CD4-positive, alpha-beta memory T cell (primary cell): ENCODE data around the gene NIT2. TPM values are rescaled to one million over a fixed set of nuclear protein-coding genes. Genes with fewer than 3 reads are reported as not detected.
"Not testable (repeated sequence)": the region's sequence is repeated elsewhere in the genome, so short reads cannot be mapped to it uniquely, and the experiment has no call there.

Experiments
- CTCF ChIA-PET: fragments of 350-600 bp; sonication (Branson Sonifier 250); formaldehyde crosslinking; loops from one replicate; lab custom pipeline; 2021; ENCODE audit warnings: inconsistent platforms; ENCODE audit not compliant: partially characterized antibody; lab: Charles Lee
- POLR2A ChIA-PET: fragments of 350-600 bp; sonication (Branson Sonifier 250); formaldehyde crosslinking; loops from one replicate; lab custom pipeline; 2021; ENCODE audit not compliant: partially characterized antibody; lab: Charles Lee
- DNase-seq, 5 donors: peaks; one replicate each; pipeline versions ENCODE4 v3.0.0 to v3.0.0-alpha.2; 2020 to 2022; ENCODE audit warnings: mixed read lengths in 1 of 5
- H3K27ac ChIP-seq: one replicate; pipeline ENCODE4 v1.7.0; 2013; ENCODE audit warnings: low read depth, low read length
- H3K27me3 ChIP-seq: 2 replicates; pipeline ENCODE4 v1.7.0; 2013; ENCODE audit warnings: mild to moderate bottlenecking, low read length, moderate library complexity; ENCODE audit not compliant: insufficient read depth
- H3K36me3 ChIP-seq: 2 replicates; pipeline ENCODE4 v1.7.0; 2013; ENCODE audit warnings: mild to moderate bottlenecking, low read length, moderate library complexity; ENCODE audit not compliant: insufficient read depth
- H3K4me1 ChIP-seq: 2 replicates; pipeline ENCODE4 v1.7.0; 2013; ENCODE audit warnings: mild to moderate bottlenecking, low read length, moderate library complexity; ENCODE audit not compliant: insufficient read depth
- H3K4me3 ChIP-seq, 2 donors: one replicate each; pipeline ENCODE4 v1.7.0; 2013; ENCODE audit warnings: low read length in 2 of 2, mild to moderate bottlenecking in 1 of 2
- H3K9me3 ChIP-seq, 2 donors: one replicate each; pipeline ENCODE4 v1.7.0; 2013; ENCODE audit warnings: low read length in 2 of 2, control low read depth in 1 of 2; ENCODE audit not compliant: control insufficient read depth in 1 of 2
- H3K27ac Mint-ChIP-seq, 7 donors: one replicate each; pipeline ENCODE4 v1.8.0; 2020 to 2021; ENCODE audit warnings: mixed read lengths in 7 of 7, mild to moderate bottlenecking in 6 of 7, inconsistent platforms in 3 of 7, moderate library complexity in 3 of 7
- H3K27me3 Mint-ChIP-seq, 2 donors: one replicate each; pipeline ENCODE4 v1.8.0; 2020 to 2021; ENCODE audit warnings: mixed read lengths in 2 of 2
- H3K36me3 Mint-ChIP-seq, 2 donors: one replicate each; pipeline ENCODE4 v1.8.0; 2020 to 2021; ENCODE audit warnings: mixed read lengths in 2 of 2, inconsistent platforms in 1 of 2, mild to moderate bottlenecking in 1 of 2
- H3K4me1 Mint-ChIP-seq, 4 donors: one replicate each; pipeline ENCODE4 v1.8.0; 2020 to 2021; ENCODE audit warnings: mixed read lengths in 4 of 4, mild to moderate bottlenecking in 1 of 4
- H3K4me3 Mint-ChIP-seq, 8 donors: one replicate each; pipeline ENCODE4 v1.8.0; 2020 to 2021; ENCODE audit warnings: mixed read lengths in 8 of 8, mild to moderate bottlenecking in 7 of 8, moderate library complexity in 6 of 8, inconsistent platforms in 3 of 8
- H3K9me3 Mint-ChIP-seq, 8 donors: one replicate each; pipeline ENCODE4 v1.8.0; 2020 to 2021; ENCODE audit warnings: mixed read lengths in 8 of 8, mild to moderate bottlenecking in 5 of 8, inconsistent platforms in 3 of 8, moderate library complexity in 1 of 8
- intact Hi-C: fragments of 100-400 bp; cut with micrococcal nuclease; formaldehyde crosslinking; loops from one replicate; pipeline ENCODE4 v1.15.1; 2023
- polyA plus RNA-seq, 2 donors: library from polyadenylated mRNA; unstranded; fragments of 300-500 nt; fragmentation: Illumina TruSeq; gene quantifications; one replicate each; pipeline ENCODE4 v1.2.3, GENCODE V29; 2021
- total RNA-seq, 2 experiments: library from RNA; stranded (reverse); gene quantifications; one replicate each; pipeline ENCODE4 v1.2.3, GENCODE V29; 2021

NIT2 gene
- total and polyA plus RNA-seq, 4 experiments from 2014 or later, result 30.5 to 45.9 (median 34.3) TPM

- POLR2A ChIA-PET, result interaction anchor here (1.0 to 3.0 kb wide), 4 partner anchors 9 to 73 kb away, joined by 3 to 20 read pairs (median 8); partner anchors contain the start of genes LNP1, TBC1D23 and TOMM70
- H3K9me3 Mint-ChIP-seq, result peaks cover 0 to 3% (median 0%) of the 10 kb centered on the region in 8 donors
- H3K27ac ChIP-seq, result peak overlapping the region; percentile 67
- no peaks in the 10 kb centered on the region for H3K36me3 ChIP-seq
- CTCF ChIA-PET, result interaction anchor here (2.3 kb wide), 1 partner anchor 17 kb away, joined by 9 read pairs; no protein-coding TSS in a partner anchor
- H3K4me1 Mint-ChIP-seq, result peaks cover 15 to 38% (median 17%) of the 10 kb centered on the region in 4 donors
- peak overlapping the region; percentile 10 to 71 for H3K4me3 ChIP-seq
- H3K27me3 ChIP-seq, result no peaks in the 10 kb centered on the region
- intact Hi-C loops, result loop anchor here (1.0 to 10.0 kb wide), 5 partner anchors 17 to 375 kb away; partner anchors contain the start of genes LNP1, TBC1D23, TFG and TMEM45A
- H3K36me3 Mint-ChIP-seq, result peaks cover 0 to 7% of the 10 kb centered on the region in 2 donors
- H3K27me3 Mint-ChIP-seq, result no peaks in the 10 kb centered on the region
- peaks cover 14% of the 10 kb centered on the region for H3K4me1 ChIP-seq
- no peaks in the 10 kb centered on the region for H3K9me3 ChIP-seq
- H3K4me3 Mint-ChIP-seq, result peak overlapping the region; percentile 84 to 89 (median 88)
- DNase-seq, result no peak
- H3K27ac Mint-ChIP-seq, result peak overlapping the region; percentile 81 to 94 (median 93)
These were observed 528 bp upstream of the NIT2 start for GRCh38 chr3:100333970-100334487.

GRCh38 chr3:100335434-100335833 is 877 bp downstream of the NIT2 start:
- peak overlapping the region; percentile 89 to 96 (median 96) for H3K4me3 Mint-ChIP-seq
- peaks cover 16 to 40% (median 18%) of the 10 kb centered on the region in 4 donors for H3K4me1 Mint-ChIP-seq
- intact Hi-C loops, result loop anchor here (2.0 to 10.0 kb wide), 4 partner anchors 19 to 373 kb away; partner anchors contain the start of genes TBC1D23, TFG and TMEM45A
- Histone ChIP-seq H3K4me1 (peaks cover 14% of the 10 kb centered on the region), H3K27me3 (no peaks in the 10 kb centered on the region), H3K4me3 (peak overlapping the region; percentile 54 to 71), H3K9me3 (no peaks in the 10 kb centered on the region), H3K36me3 (no peaks in the 10 kb centered on the region), H3K27ac (peak overlapping the region; percentile 67)
- peaks cover under 1 to 14% of the 10 kb centered on the region in 2 donors for H3K36me3 Mint-ChIP-seq
- ChIA-PET POLR2A (interaction anchor here (1.3 to 3.0 kb wide), 3 partner anchors 11 to 75 kb away, joined by 3 to 20 read pairs (median 12); partner anchors contain the start of genes LNP1, TBC1D23 and TOMM70), CTCF (interaction anchor here (0.9 to 2.3 kb wide), 3 partner anchors 19 to 66 kb away, joined by 3 to 9 read pairs (median 3); partner anchors contain the start of gene LNP1)
- H3K9me3 Mint-ChIP-seq, result peaks cover 0 to 2% (median 0%) of the 10 kb centered on the region in 8 donors
- H3K27ac Mint-ChIP-seq, result peak overlapping the region; percentile 83 to 97 (median 95)
- DNase-seq, result peak in 2 of 5 donors; percentile 3 to 4
- H3K27me3 Mint-ChIP-seq, result no peaks in the 10 kb centered on the region

- H3K9me3 Mint-ChIP-seq, H3K9me3 ChIP-seq, H3K27me3 ChIP-seq, H3K27ac ChIP-seq, H3K4me3 ChIP-seq, H3K36me3 ChIP-seq, DNase-seq, H3K27me3 Mint-ChIP-seq: not testable (repeated sequence)
- peak overlapping the region in 6 of 8 donors; percentile 25 to 96 (median 93) for H3K4me3 Mint-ChIP-seq
- peaks cover 8 to 21% of the 10 kb centered on the region in 2 donors for H3K36me3 Mint-ChIP-seq
- H3K27ac Mint-ChIP-seq, result peak overlapping the region in 6 of 7 donors; percentile 68 to 96 (median 87)
- ChIA-PET POLR2A (interaction anchor here (2.9 to 3.0 kb wide), 2 partner anchors 65 to 76 kb away, joined by 12 to 20 read pairs; partner anchors contain the start of genes LNP1, TBC1D23 and TOMM70), CTCF (interaction anchor here (0.9 to 2.3 kb wide), 3 partner anchors 20 to 65 kb away, joined by 3 to 9 read pairs (median 3); partner anchors contain the start of gene LNP1)
- intact Hi-C loops, result loop anchor here (10.0 kb wide), 1 partner anchor 159 kb away; the partner anchor contains the start of gene TMEM45A
- H3K4me1 ChIP-seq, result peaks cover 14% of the 10 kb centered on the region
- H3K4me1 Mint-ChIP-seq, result peaks cover 16 to 40% (median 18%) of the 10 kb centered on the region in 4 donors
These were observed 1.7 kb downstream of the NIT2 start for GRCh38 chr3:100336229-100336628.

- POLR2A ChIA-PET, result no interaction called here
- H3K27ac Mint-ChIP-seq, result peak overlapping the region in 2 of 7 donors; percentile 17 to 53
- H3K27me3 Mint-ChIP-seq, result no peaks in the 10 kb centered on the region
- intact Hi-C loops, result loop anchor here (10.0 kb wide), 1 partner anchor 156 kb away; the partner anchor contains the start of gene TMEM45A
- H3K4me1 Mint-ChIP-seq, result peaks cover 20 to 34% (median 23%) of the 10 kb centered on the region in 4 donors
- Histone ChIP-seq H3K9me3 (no peaks in the 10 kb centered on the region), H3K27me3 (no peaks in the 10 kb centered on the region), H3K4me3 (no peak overlapping the region), H3K27ac (no peak overlapping the region), H3K36me3 (peaks cover 4% of the 10 kb centered on the region), H3K4me1 (peaks cover 14% of the 10 kb centered on the region)
- no peaks in the 10 kb centered on the region for H3K9me3 Mint-ChIP-seq
- H3K4me3 Mint-ChIP-seq, result no peak overlapping the region
- CTCF ChIA-PET, result interaction anchor here (1.1 to 2.3 kb wide), 3 partner anchors 18 to 270 kb away, joined by 3 to 6 read pairs (median 3); no protein-coding TSS in a partner anchor
- DNase-seq, result no peak
- H3K36me3 Mint-ChIP-seq, result peaks cover 22 to 35% of the 10 kb centered on the region in 2 donors
These were observed 4.4 kb downstream of the NIT2 start for GRCh38 chr3:100338911-100339310.

GRCh38 chr3:100339786-100340185 is 5.2 kb downstream of the NIT2 start:
- Histone ChIP-seq H3K36me3 (peaks cover 6% of the 10 kb centered on the region), H3K27ac (no peak overlapping the region), H3K4me1 (peaks cover 9% of the 10 kb centered on the region), H3K27me3 (no peaks in the 10 kb centered on the region), H3K4me3 (no peak overlapping the region), H3K9me3 (no peaks in the 10 kb centered on the region)
- H3K27me3 Mint-ChIP-seq, result no peaks in the 10 kb centered on the region
- POLR2A ChIA-PET, result no interaction called here
- peak overlapping the region in 1 of 7 donors; percentile 36 for H3K27ac Mint-ChIP-seq
- DNase-seq, result no peak
- H3K4me1 Mint-ChIP-seq, result peaks cover 18 to 28% (median 20%) of the 10 kb centered on the region in 4 donors
- H3K9me3 Mint-ChIP-seq, result no peaks in the 10 kb centered on the region
- peaks cover 22 to 35% of the 10 kb centered on the region in 2 donors for H3K36me3 Mint-ChIP-seq
- intact Hi-C loops, result loop anchor here (10.0 kb wide), 1 partner anchor 155 kb away; the partner anchor contains the start of gene TMEM45A
- CTCF ChIA-PET, result interaction anchor here (2.3 kb wide), 1 partner anchor 17 kb away, joined by 6 read pairs; no protein-coding TSS in a partner anchor
- H3K4me3 Mint-ChIP-seq, result no peak overlapping the region

- peaks cover 9% of the 10 kb centered on the region for H3K36me3 ChIP-seq
- peaks cover 3% of the 10 kb centered on the region for H3K4me1 ChIP-seq
- ChIA-PET CTCF (interaction anchor here (2.3 kb wide), 1 partner anchor 16 kb away, joined by 6 read pairs; no protein-coding TSS in a partner anchor), POLR2A (no interaction called here)
- Mint-ChIP-seq H3K9me3 (no peaks in the 10 kb centered on the region), H3K27ac (peak overlapping the region in 1 of 7 donors; percentile 23), H3K36me3 (peaks cover 26 to 35% of the 10 kb centered on the region in 2 donors), H3K4me1 (peaks cover 11 to 21% (median 15%) of the 10 kb centered on the region in 4 donors), H3K4me3 (no peak overlapping the region), H3K27me3 (no peaks in the 10 kb centered on the region)
- no peak for DNase-seq
- no peaks in the 10 kb centered on the region for H3K27me3 ChIP-seq
- H3K9me3 ChIP-seq, result no peaks in the 10 kb centered on the region
- H3K4me3 ChIP-seq, result no peak overlapping the region
- H3K27ac ChIP-seq, result no peak overlapping the region
- intact Hi-C loops, result no loop called here
These were observed 6.0 kb downstream of the NIT2 start for GRCh38 chr3:100340527-100340926.
